Measurements from ENCODE around the gene ZNF598.

ZNF598 gene

GRCh38 chr16:2005646-2006045 lies 4.0 kb downstream of the ZNF598 start:
- DNase-seq: no peak

- no peak for DNase-seq
These were observed 4.7 kb downstream of the ZNF598 start for GRCh38 chr16:2004795-2005517.

- peak; percentile 93 for DNase-seq
These were observed 5.6 kb downstream of the ZNF598 start for GRCh38 chr16:2003827-2004641.

GRCh38 chr16:2003231-2003826 lies 6.3 kb downstream of the ZNF598 start:
- DNase-seq: no peak

GRCh38 chr16:2002406-2003230 lies 7.0 kb downstream of the ZNF598 start:
- DNase-seq: no peak

- no peak for DNase-seq
These were observed 7.9 kb downstream of the ZNF598 start for GRCh38 chr16:2001456-2002355.

- DNase-seq: no peak
These were observed 8.6 kb downstream of the ZNF598 start for GRCh38 chr16:2001035-2001434.

GRCh38 chr16:1999866-2000514 lies 9.6 kb downstream of the ZNF598 start:
- no peak for DNase-seq

- DNase-seq: no peak
These were observed 10.5 kb downstream of the ZNF598 start for GRCh38 chr16:1998852-1999801.

GRCh38 chr16:1998360-1998835 lies 11.2 kb downstream of the ZNF598 start:
- no peak for DNase-seq

GRCh38 chr16:1997494-1998359 lies 11.9 kb downstream of the ZNF598 start:
- DNase-seq: no peak

GRCh38 chr16:1993731-1994131 lies 15.9 kb downstream of the ZNF598 start:
- no peak for DNase-seq

- DNase-seq: no peak
These were observed 16.8 kb downstream of the ZNF598 start for GRCh38 chr16:1992704-1993317.

- DNase-seq: peak; percentile 96
These were observed 17.5 kb downstream of the ZNF598 start for GRCh38 chr16:1991948-1992703.

- DNase-seq: no peak
These were observed 18.1 kb downstream of the ZNF598 start for GRCh38 chr16:1991588-1991947.

GRCh38 chr16:1991135-1991551 lies 18.5 kb downstream of the ZNF598 start:
- no peak for DNase-seq

GRCh38 chr16:1990351-1991134 lies 19.1 kb downstream of the ZNF598 start:
- DNase-seq: no peak
